Fibroblast of lung (primary cell): ENCODE data around the gene LPGAT1. TPM values are rescaled to one million over a fixed set of nuclear protein-coding genes. Genes with fewer than 3 reads are reported as not detected.

ENCODE experiments used
- DNase-seq, 2 donors: peaks; one replicate each; pipeline versions ENCODE4 v3.0.0 to v3.0.0-alpha.2; 2010; ENCODE audit warnings: low read depth in 2 of 2
- H2AFZ ChIP-seq: 2 replicates; pipeline ENCODE4 v1.5.1; 2012; ENCODE audit warnings: low read length, control low read depth, inconsistent platforms
- H3K27ac ChIP-seq: 2 replicates; pipeline ENCODE4 v1.5.1; 2011; ENCODE audit warnings: low read length, control low read depth; ENCODE audit not compliant: insufficient read depth
- H3K27me3 ChIP-seq: 2 replicates; pipeline ENCODE4 v1.5.1; 2011; ENCODE audit warnings: mild to moderate bottlenecking, low read length; ENCODE audit not compliant: control insufficient read depth, insufficient read depth
- H3K36me3 ChIP-seq: 2 replicates; pipeline ENCODE4 v1.5.1; 2011; ENCODE audit warnings: low read length; ENCODE audit not compliant: control insufficient read depth, insufficient read depth
- H3K4me1 ChIP-seq: 2 replicates; pipeline ENCODE4 v1.5.1; 2011; ENCODE audit warnings: low read length; ENCODE audit not compliant: control insufficient read depth, insufficient read depth; ENCODE audit errors: extremely low read depth
- H3K4me2 ChIP-seq: 2 replicates; pipeline ENCODE4 v1.5.1; 2011; ENCODE audit warnings: low read length, control low read depth; ENCODE audit not compliant: insufficient read depth; ENCODE audit errors: extremely low read depth
- H3K4me3 ChIP-seq, 4 experiments: fragments of 200-600 bp in 1 of 4; sonication (generic) in 1 of 4; replicated peaks in 1 of 4; 2 replicates each; pipeline ENCODE4 v1.5.1; 2011 to 2016; ENCODE audit warnings: low read length in 4 of 4, low read depth in 3 of 4, mild to moderate bottlenecking in 3 of 4, control low read depth in 2 of 4, inconsistent platforms in 1 of 4, mixed read lengths in 1 of 4; ENCODE audit not compliant: insufficient read depth in 1 of 4; ENCODE audit errors: control extremely low read depth in 1 of 4
- H3K79me2 ChIP-seq: 2 replicates; pipeline ENCODE4 v1.5.1; 2012; ENCODE audit warnings: mild to moderate bottlenecking, low read length, inconsistent platforms; ENCODE audit not compliant: control insufficient read depth, insufficient read depth
- H3K9ac ChIP-seq: 2 replicates; pipeline ENCODE4 v1.5.1; 2011; ENCODE audit warnings: mild to moderate bottlenecking, low read length, control low read depth; ENCODE audit not compliant: insufficient read depth
- H3K9me3 ChIP-seq: 2 replicates; pipeline ENCODE4 v1.5.1; 2012; ENCODE audit warnings: low read depth, low read length; ENCODE audit not compliant: control insufficient read depth, insufficient read depth
- H4K20me1 ChIP-seq: 2 replicates; pipeline ENCODE4 v1.5.1; 2011; ENCODE audit warnings: low read length; ENCODE audit not compliant: control insufficient read depth, insufficient read depth; ENCODE audit errors: extremely low read depth
- CTCF ChIP-seq, 2 donors: IDR thresholded peaks in 1 of 2; conservative IDR thresholded peaks in 1 of 2; 1 replicate in 1 of 2; 2 replicates in 1 of 2; pipeline ENCODE4 v1.5.1; 2011 to 2012; ENCODE audit warnings: low read length in 2 of 2, control low read depth in 1 of 2, inconsistent platforms in 1 of 2, low read depth in 1 of 2, mild to moderate bottlenecking in 1 of 2
- EZH2 ChIP-seq: IDR thresholded peaks from 2 replicates; pipeline ENCODE4 v1.5.1; 2012; ENCODE audit warnings: low read length, control low read depth, mild to moderate bottlenecking; ENCODE audit errors: missing control alignments
- polyA plus RNA-seq, 2 donors: library from polyadenylated mRNA; depleted of rRNA in 1 of 2; stranded (reverse) in 1 of 2; unstranded in 1 of 2; fragments of >200 nt; gene quantifications; 2 replicates each; pipeline ENCODE4 v1.2.1, GENCODE V29; 2011 to 2012; ENCODE audit warnings: missing spikeins in 1 of 2
- total RNA-seq: library from RNA; depleted of rRNA; stranded (reverse); fragments of >200 nt; gene quantifications from 2 replicates; pipeline ENCODE4 v1.2.1, GENCODE V29; 2014

LPGAT1 gene
- total and polyA plus RNA-seq, 2 donors (not counting 1 experiment from before 2014, with no cell fraction given) = 20.7 to 34.7 TPM

DNA sequence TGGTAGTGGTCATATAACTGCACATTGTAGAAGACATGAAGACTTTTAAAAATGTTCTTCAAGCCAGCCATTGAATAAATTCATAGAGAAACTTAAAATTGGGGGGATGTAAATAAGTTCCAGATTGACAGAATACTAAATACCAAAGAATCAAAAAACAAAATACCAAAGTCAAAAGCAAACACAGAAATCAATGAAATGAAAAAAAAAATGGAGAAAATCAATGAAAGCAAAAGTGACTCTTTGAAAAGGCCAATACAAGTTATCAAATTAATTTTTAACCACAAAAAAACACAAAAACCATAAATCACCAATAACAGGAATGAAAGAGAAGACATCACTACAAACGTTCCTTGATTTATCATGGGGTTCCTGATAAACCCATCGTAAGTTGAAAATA is 25.6 kb downstream of the LPGAT1 start:
- no peak for TF ChIP-seq EZH2
- TF ChIP-seq CTCF (conservative IDR thresholded peaks at IDR 0.05 in 1 of 2, IDR thresholded peaks at IDR 0.05 in 1 of 2; ENCODE audit: low read depth in 1 of 2, low read length in 2 of 2) = no peak
- no peaks in the 10 kb centered on the region for H4K20me1 ChIP-seq
- H3K36me3 ChIP-seq = no peaks in the 10 kb centered on the region

DNA sequence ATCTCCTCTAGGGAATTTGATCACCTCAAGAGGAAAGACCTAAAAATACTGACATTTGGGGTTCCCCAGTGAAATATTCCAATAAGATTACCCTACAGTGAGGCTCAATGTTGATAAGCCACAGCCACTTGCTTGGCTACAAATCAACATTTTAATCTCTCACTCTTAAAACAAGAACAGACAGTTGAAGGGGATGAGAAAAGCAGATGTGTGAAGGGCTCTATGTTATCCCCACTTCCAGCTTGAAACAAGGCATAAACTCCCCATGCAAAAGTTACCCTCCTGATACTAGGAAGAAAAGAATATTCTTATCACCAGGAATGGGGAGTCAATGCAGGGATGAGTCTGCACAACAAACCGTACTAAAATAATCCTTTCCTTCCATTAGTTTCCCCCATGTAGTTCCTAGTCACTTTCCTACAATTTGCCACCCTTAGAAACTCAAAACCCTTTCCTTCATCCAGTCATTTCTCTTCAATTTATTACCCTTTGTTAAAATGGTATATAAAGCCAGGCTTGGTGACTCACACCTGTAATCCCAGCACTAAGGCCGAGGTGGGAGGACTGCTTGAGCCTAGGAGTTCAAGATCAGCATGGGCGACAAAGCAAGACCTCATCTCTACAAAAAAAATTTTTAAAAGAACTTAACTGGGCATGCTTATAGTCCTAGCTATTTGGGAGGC is 29.5 kb downstream of the LPGAT1 start:
- H3K9ac ChIP-seq = no peak overlapping the region
- H3K4me2 ChIP-seq = no peak overlapping the region
- TF ChIP-seq EZH2 = no peak
- TF ChIP-seq CTCF (conservative IDR thresholded peaks at IDR 0.05 in 1 of 2, IDR thresholded peaks at IDR 0.05 in 1 of 2; ENCODE audit: low read depth in 1 of 2, low read length in 2 of 2) = no peak
- H3K27me3 ChIP-seq = no peaks in the 10 kb centered on the region
- H4K20me1 ChIP-seq = no peaks in the 10 kb centered on the region
- H2AFZ ChIP-seq = no peak overlapping the region
- H3K36me3 ChIP-seq = no peaks in the 10 kb centered on the region
- no peaks in the 10 kb centered on the region for H3K79me2 ChIP-seq
- H3K4me1 ChIP-seq = no peaks in the 10 kb centered on the region
- no peak overlapping the region for H3K27ac ChIP-seq
- H3K4me3 ChIP-seq = no peak overlapping the region
- H3K9me3 ChIP-seq = no peaks in the 10 kb centered on the region
- DNase-seq = no peak

More for the DNA sequence above, 25.6 kb downstream of the LPGAT1 start:
- Histone ChIP-seq H3K27ac (no peak overlapping the region), H3K4me1 (no peaks in the 10 kb centered on the region), H3K79me2 (no peaks in the 10 kb centered on the region), H3K4me3 (no peak overlapping the region), H3K9ac (no peak overlapping the region), H3K27me3 (no peaks in the 10 kb centered on the region), H3K9me3 (no peaks in the 10 kb centered on the region), H2AFZ (no peak overlapping the region), H3K4me2 (no peak overlapping the region)
- DNase-seq = no peak

DNA sequence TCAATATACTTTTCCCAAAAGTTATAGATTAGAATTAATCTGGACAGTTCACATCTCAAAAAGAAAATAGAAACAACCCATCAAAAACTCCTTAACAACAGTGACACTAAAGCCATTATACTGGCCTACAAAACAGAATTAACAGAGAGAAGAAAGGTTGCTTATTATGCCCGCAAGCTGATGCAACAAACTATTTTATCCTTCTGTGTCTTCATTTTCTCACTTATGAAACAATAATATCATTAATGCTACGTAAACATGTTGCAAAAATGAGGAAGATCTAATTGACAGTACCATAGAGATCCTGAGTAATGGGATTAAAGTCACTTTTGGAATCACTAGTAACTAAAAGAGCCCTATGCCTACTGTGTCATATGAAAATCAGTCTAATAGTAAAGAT is 32.6 kb downstream of the LPGAT1 start:
- no peak overlapping the region for H3K4me2 ChIP-seq
- DNase-seq = no peak
- TF ChIP-seq CTCF (conservative IDR thresholded peaks at IDR 0.05 in 1 of 2, IDR thresholded peaks at IDR 0.05 in 1 of 2; ENCODE audit: low read depth in 1 of 2, low read length in 2 of 2) = no peak
- no peak for TF ChIP-seq EZH2
- no peaks in the 10 kb centered on the region for H3K79me2 ChIP-seq
- H3K4me3 ChIP-seq = no peak overlapping the region
- no peak overlapping the region for H3K27ac ChIP-seq
- no peaks in the 10 kb centered on the region for H3K9me3 ChIP-seq
- H3K27me3 ChIP-seq = no peaks in the 10 kb centered on the region
- H4K20me1 ChIP-seq = no peaks in the 10 kb centered on the region
- H3K4me1 ChIP-seq = no peaks in the 10 kb centered on the region
- no peak overlapping the region for H2AFZ ChIP-seq
- no peak overlapping the region for H3K9ac ChIP-seq
- no peaks in the 10 kb centered on the region for H3K36me3 ChIP-seq
